Measurements from ENCODE around the gene WDPCP. TPM values are rescaled to one million over a fixed set of nuclear protein-coding genes. Genes with fewer than 3 reads are reported as not detected.

Gene WDPCP
- total and polyA plus RNA-seq, 2 of the 13 experiments (the other 11 are each of a cell fraction or from before 2014, with no cell fraction given): 2.9 to 5.2 TPM

GRCh38 chr2:63300835-63301234 lies 287.4 kb downstream of the WDPCP start (continued):
- 0 out of 2 replicates have a peak, but pooled peaks have one; percentile 22 for TF ChIP-seq ZNF281 (CRISPR knock-in tag; IDR thresholded peaks at IDR 0.05; ENCODE audit: borderline replicate concordance)
- no peak for TF ChIP-seq NFE2L2 (IDR thresholded peaks at IDR 0.05; ENCODE audit: low read length)
- TF ChIP-seq KMT2A (CRISPR knock-in tag; IDR thresholded peaks at IDR 0.05): no peak
- no peak for TF ChIP-seq HMGA1 (CRISPR knock-in tag; conservative IDR thresholded peaks at IDR 0.05)
- TF ChIP-seq DMTF1 (CRISPR knock-in tag; IDR thresholded peaks at IDR 0.05): no peak
- peak; percentile 56; the same call in 1 of the 2 replicates for TF ChIP-seq NR2F6 (IDR thresholded peaks at IDR 0.05)
- peak; percentile 68 for TF ChIP-seq NR2F6 (CRISPR knock-in tag; IDR thresholded peaks at IDR 0.05)
- no peak for TF ChIP-seq CENPX (CRISPR knock-in tag; IDR thresholded peaks at IDR 0.05)
- TF ChIP-seq NCOA2 (CRISPR knock-in tag; IDR thresholded peaks at IDR 0.05): 0 out of 2 replicates have a peak, but pooled peaks have one; percentile 40
- TF ChIP-seq ZNF354B (CRISPR knock-in tag; IDR thresholded peaks at IDR 0.05): no peak
- TF ChIP-seq HNRNPUL1 (IDR thresholded peaks at IDR 0.05; ENCODE audit: low read depth, low read length): no peak
- TF ChIP-seq THRA (CRISPR knock-in tag; IDR thresholded peaks at IDR 0.05; ENCODE audit: borderline replicate concordance): 0 out of 2 replicates have a peak, but pooled peaks have one; percentile 44
- TF ChIP-seq ZNF503 (CRISPR knock-in tag; IDR thresholded peaks at IDR 0.05): no peak
- no peak for TF ChIP-seq CREBL2 (CRISPR knock-in tag; IDR thresholded peaks at IDR 0.05; ENCODE audit: borderline replicate concordance)
- no peak for TF ChIP-seq RBM39 (IDR thresholded peaks at IDR 0.05; ENCODE audit: low read depth, low read length, poor library complexity, severe bottlenecking)
- no peak for TF ChIP-seq CBFB (CRISPR knock-in tag; IDR thresholded peaks at IDR 0.05)
- no peak for TF ChIP-seq HNF1B (CRISPR knock-in tag; IDR thresholded peaks at IDR 0.05)
- peak; percentile 70; the same call in 1 of the 2 replicates for TF ChIP-seq SMC3 (IDR thresholded peaks at IDR 0.05; ENCODE audit: low read length)
- no peak for TF ChIP-seq ATF3 (CRISPR knock-in tag; IDR thresholded peaks at IDR 0.05)

All from HepG2 (cell line).